HepG2 (cell line): ENCODE results near the gene MIGA2. TPM values are rescaled to one million over a fixed set of nuclear protein-coding genes. Genes with fewer than 3 reads are reported as not detected.

Source experiments
- DR1 ChIP-seq: sonication (generic); formaldehyde crosslinking; IDR thresholded peaks from 2 replicates; pipeline ENCODE4 v1.8.0; 2021; ENCODE audit warnings: mild to moderate bottlenecking, missing genetic modification reagents, inconsistent platforms
- GATAD2A ChIP-seq: IDR thresholded peaks from 2 replicates; pipeline ENCODE4 v1.6.1; 2016
- HNRNPL ChIP-seq: fragments of 200-400 bp; formaldehyde crosslinking; IDR thresholded peaks from 2 replicates; pipeline ENCODE4 v1.6.1; 2017; ENCODE audit warnings: mild to moderate bottlenecking, low read depth, low read length
- ISL2 ChIP-seq: sonication (generic); formaldehyde crosslinking; IDR thresholded peaks from 2 replicates; pipeline ENCODE4 v1.5.0; 2020; ENCODE audit warnings: missing genetic modification reagents
- KDM3A ChIP-seq: IDR thresholded peaks from 2 replicates; pipeline ENCODE4 v1.6.1; 2018; ENCODE audit warnings: low read depth, missing compliant biosample characterization
- NFKBIZ ChIP-seq: IDR thresholded peaks from 2 replicates; pipeline ENCODE4 v1.6.1; 2018; ENCODE audit warnings: missing genetic modification reagents, missing compliant biosample characterization
- NFRKB ChIP-seq: fragments of 450-650 bp; IDR thresholded peaks from 2 replicates; pipeline ENCODE4 v1.6.1; 2017
- NR2C2 ChIP-seq: sonication (generic); formaldehyde crosslinking; IDR thresholded peaks from 2 replicates; pipeline ENCODE4 v1.4.0; 2020; ENCODE audit warnings: missing genetic modification reagents, mild to moderate bottlenecking, moderate library complexity, borderline replicate concordance
- PAF1 ChIP-seq: IDR thresholded peaks from 2 replicates; pipeline ENCODE4 v1.6.1; 2016; ENCODE audit warnings: missing genetic modification reagents, missing compliant biosample characterization
- PHF20 ChIP-seq: sonication (generic); formaldehyde crosslinking; IDR thresholded peaks from 2 replicates; pipeline ENCODE4 v1.5.0; 2020; ENCODE audit warnings: mild to moderate bottlenecking, missing genetic modification reagents
- RCOR2 ChIP-seq: IDR thresholded peaks from 2 replicates; pipeline ENCODE4 v1.6.1; 2016; ENCODE audit warnings: missing biosample characterization, missing genetic modification reagents
- SKI ChIP-seq: fragments of 450-650 bp; IDR thresholded peaks from one replicate; pipeline ENCODE4 v1.6.1; 2018; ENCODE audit warnings: mild to moderate bottlenecking; ENCODE audit not compliant: partially characterized antibody
- SOX5 ChIP-seq: IDR thresholded peaks from 2 replicates; pipeline ENCODE4 v1.6.1; 2016; ENCODE audit warnings: borderline replicate concordance
- TCF12 ChIP-seq, 2 experiments: fragments of 450-650 bp in 1 of 2; sonication (generic) in 1 of 2; formaldehyde crosslinking in 1 of 2; IDR thresholded peaks; 2 replicates each; pipeline versions ENCODE4 v1.6.1 to v1.8.0; 2017 to 2022; ENCODE audit warnings: antibody characterized with exemption in 1 of 2, mild to moderate bottlenecking in 1 of 2, missing genetic modification reagents in 1 of 2, moderate library complexity in 1 of 2
- YEATS4 ChIP-seq: sonication (generic); formaldehyde crosslinking; IDR thresholded peaks from 2 replicates; pipeline ENCODE4 v1.4.0; 2020; ENCODE audit warnings: missing genetic modification reagents, borderline replicate concordance
- YY1 ChIP-seq: IDR thresholded peaks from 2 replicates; pipeline ENCODE4 v1.6.1; 2011; ENCODE audit warnings: low read length, low read depth, moderate library complexity, mild to moderate bottlenecking; ENCODE audit not compliant: insufficient read depth, insufficient replicate concordance
- ZBTB38 ChIP-seq: sonication (generic); formaldehyde crosslinking; IDR thresholded peaks from 2 replicates; pipeline ENCODE4 v1.5.1; 2020; ENCODE audit warnings: mild to moderate bottlenecking, missing genetic modification reagents
- ZNF263 ChIP-seq: sonication (generic); formaldehyde crosslinking; IDR thresholded peaks from 2 replicates; pipeline ENCODE4 v1.4.0; 2020; ENCODE audit warnings: missing genetic modification reagents
- ZNF292 ChIP-seq: sonication (generic); formaldehyde crosslinking; IDR thresholded peaks from 2 replicates; pipeline ENCODE4 v1.8.1; 2022; ENCODE audit warnings: mild to moderate bottlenecking, low read depth, missing genetic modification reagents, borderline replicate concordance
- ZNF296 ChIP-seq: sonication (generic); formaldehyde crosslinking; conservative IDR thresholded peaks from 2 replicates; pipeline ENCODE4 v1.5.0; 2020; ENCODE audit warnings: mild to moderate bottlenecking, missing genetic modification reagents
- ZNF432 ChIP-seq: sonication (generic); formaldehyde crosslinking; IDR thresholded peaks from 2 replicates; pipeline ENCODE4 v1.5.0; 2020; ENCODE audit warnings: missing genetic modification reagents, mild to moderate bottlenecking, borderline replicate concordance
- ZNF446 ChIP-seq: sonication (generic); formaldehyde crosslinking; IDR thresholded peaks from 2 replicates; pipeline ENCODE4 v1.5.0; 2020; ENCODE audit warnings: mild to moderate bottlenecking, missing genetic modification reagents
- ZNF563 ChIP-seq: sonication (generic); formaldehyde crosslinking; IDR thresholded peaks from 2 replicates; pipeline ENCODE4 v1.8.0; 2022; ENCODE audit warnings: mild to moderate bottlenecking, moderate library complexity, missing genetic modification reagents
- polyA plus RNA-seq, 8 experiments: library from polyadenylated mRNA; depleted of rRNA in 3 of 8; stranded (reverse) in 7 of 8; unstranded in 1 of 8; fragments of >200 nt; fragmentation: Illumina TruSeq in 4 of 8; extraction: Trizol in 4 of 8; gene quantifications; 2 replicates each; pipeline versions ENCODE4 v1.2.1 to v1.2.3, GENCODE V29; 2011 to 2016; ENCODE audit warnings: low read depth in 4 of 8, missing spikeins in 1 of 8, mixed read lengths in 1 of 8; ENCODE audit not compliant: insufficient read depth in 1 of 8
- total RNA-seq, 5 experiments: library from RNA; depleted of rRNA; stranded (reverse); fragments of >200 nt; fragmentation: Illumina TruSeq; extraction: Trizol; gene quantifications; 2 replicates each; pipeline ENCODE4 v1.2.3, GENCODE V29; 2016; ENCODE audit warnings: low read depth in 1 of 5
- TF ChIP-seq, protein P1 (sequence below): sonication (generic); formaldehyde crosslinking; IDR thresholded peaks from 2 replicates; pipeline ENCODE4 v1.4.0; 2020; ENCODE audit warnings: missing genetic modification reagents, low read depth, mild to moderate bottlenecking, borderline replicate concordance
- TF ChIP-seq, protein P2 (sequence below): IDR thresholded peaks from 2 replicates; pipeline ENCODE4 v1.6.1; 2016; ENCODE audit warnings: missing compliant biosample characterization, missing genetic modification reagents, borderline replicate concordance
- TF ChIP-seq, protein P3 (sequence below): IDR thresholded peaks from 2 replicates; pipeline ENCODE4 v1.6.1; 2016; ENCODE audit warnings: missing compliant biosample characterization, missing genetic modification reagents, borderline replicate concordance
- TF ChIP-seq, protein P4 (sequence below): sonication (generic); formaldehyde crosslinking; IDR thresholded peaks from 2 replicates; pipeline ENCODE4 v1.4.0; 2020; ENCODE audit warnings: missing genetic modification reagents; ENCODE audit errors: not compliant biosample characterization

MIGA2 gene
- total and polyA plus RNA-seq, 2 of the 13 experiments (the other 11 are each of a cell fraction or from before 2014, with no cell fraction given) = 10.8 to 17.1 TPM

DNA sequence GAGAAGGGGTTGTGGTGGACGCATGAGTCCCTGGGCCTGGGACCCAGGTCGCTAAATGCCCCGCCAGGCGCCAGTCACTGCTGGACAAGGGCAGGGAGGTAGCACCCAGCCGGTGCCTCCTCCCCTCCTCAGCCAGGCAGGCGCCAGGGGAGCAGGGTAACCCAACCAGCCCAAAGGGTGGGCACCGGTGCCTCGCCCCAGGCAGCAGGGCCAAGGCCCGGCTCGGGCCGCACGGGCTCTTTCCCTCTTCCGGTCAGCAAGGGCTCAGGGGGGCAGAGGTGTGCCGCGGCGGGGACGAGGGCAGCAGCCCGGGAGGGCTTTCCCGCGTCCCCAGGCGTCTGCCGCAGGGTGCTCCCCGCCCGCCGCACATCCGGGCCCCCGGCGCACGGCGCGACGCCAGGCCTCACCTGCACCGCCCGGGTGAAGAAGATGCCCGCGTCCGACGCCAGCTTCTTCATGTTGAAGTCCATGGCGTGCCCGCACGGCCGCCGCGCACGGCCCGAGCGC lies 8.7 kb upstream of the MIGA2 start (continued):
- TF ChIP-seq, protein P1, sequence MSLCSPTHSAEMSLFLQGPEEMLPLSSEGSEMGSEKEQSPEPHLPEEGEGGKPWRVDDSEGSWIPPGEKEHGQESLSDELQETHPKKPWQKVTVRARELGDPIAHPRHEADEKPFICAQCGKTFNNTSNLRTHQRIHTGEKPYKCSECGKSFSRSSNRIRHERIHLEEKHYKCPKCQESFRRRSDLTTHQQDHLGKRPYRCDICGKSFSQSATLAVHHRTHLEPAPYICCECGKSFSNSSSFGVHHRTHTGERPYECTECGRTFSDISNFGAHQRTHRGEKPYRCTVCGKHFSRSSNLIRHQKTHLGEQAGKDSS (CRISPR knock-in tag) = no peak
- TF ChIP-seq DR1 (CRISPR knock-in tag) (0 out of 2 replicates have a peak, but pooled peaks have one; percentile 49), PAF1 (CRISPR knock-in tag) (no peak), PHF20 (peak; percentile 19; the same call in 1 of the 2 replicates), ZNF563 (CRISPR knock-in tag) (0 out of 2 replicates have a peak, but pooled peaks have one; percentile 16), GATAD2A (no peak), NR2C2 (no peak), KDM3A (CRISPR knock-in tag) (peak; percentile 28; the same call in 1 of the 2 replicates), ZNF292 (CRISPR knock-in tag) (0 out of 2 replicates have a peak, but pooled peaks have one; percentile 17), YY1 (peak; percentile 11), SKI (no peak), ZNF296 (CRISPR knock-in tag) (no peak), RCOR2 (CRISPR knock-in tag) (peak; percentile 5), TCF12 (IDR thresholded peaks at IDR 0.05) (no peak), TCF12 (CRISPR knock-in tag; IDR thresholded peaks at IDR 0.05) (no peak), SOX5 (CRISPR knock-in tag) (no peak), NFRKB (no peak), HNRNPL (peak; percentile 82; the same call in 1 of the 2 replicates), ZNF446 (CRISPR knock-in tag) (0 out of 2 replicates have a peak, but pooled peaks have one; percentile 46), YEATS4 (CRISPR knock-in tag) (0 out of 2 replicates have a peak, but pooled peaks have one; percentile 17), ZNF432 (CRISPR knock-in tag) (no peak), ZBTB38 (CRISPR knock-in tag) (peak; percentile 26; the same call in 1 of the 2 replicates), ISL2 (CRISPR knock-in tag) (no peak), NFKBIZ (CRISPR knock-in tag) (no peak), ZNF263 (CRISPR knock-in tag) (0 out of 2 replicates have a peak, but pooled peaks have one; percentile 68)
- TF ChIP-seq, protein P2, sequence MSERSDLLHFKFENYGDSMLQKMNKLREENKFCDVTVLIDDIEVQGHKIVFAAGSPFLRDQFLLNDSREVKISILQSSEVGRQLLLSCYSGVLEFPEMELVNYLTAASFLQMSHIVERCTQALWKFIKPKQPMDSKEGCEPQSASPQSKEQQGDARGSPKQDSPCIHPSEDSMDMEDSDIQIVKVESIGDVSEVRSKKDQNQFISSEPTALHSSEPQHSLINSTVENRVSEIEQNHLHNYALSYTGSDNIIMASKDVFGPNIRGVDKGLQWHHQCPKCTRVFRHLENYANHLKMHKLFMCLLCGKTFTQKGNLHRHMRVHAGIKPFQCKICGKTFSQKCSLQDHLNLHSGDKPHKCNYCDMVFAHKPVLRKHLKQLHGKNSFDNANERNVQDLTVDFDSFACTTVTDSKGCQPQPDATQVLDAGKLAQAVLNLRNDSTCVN (CRISPR knock-in tag) = no peak
- TF ChIP-seq, protein P3, sequence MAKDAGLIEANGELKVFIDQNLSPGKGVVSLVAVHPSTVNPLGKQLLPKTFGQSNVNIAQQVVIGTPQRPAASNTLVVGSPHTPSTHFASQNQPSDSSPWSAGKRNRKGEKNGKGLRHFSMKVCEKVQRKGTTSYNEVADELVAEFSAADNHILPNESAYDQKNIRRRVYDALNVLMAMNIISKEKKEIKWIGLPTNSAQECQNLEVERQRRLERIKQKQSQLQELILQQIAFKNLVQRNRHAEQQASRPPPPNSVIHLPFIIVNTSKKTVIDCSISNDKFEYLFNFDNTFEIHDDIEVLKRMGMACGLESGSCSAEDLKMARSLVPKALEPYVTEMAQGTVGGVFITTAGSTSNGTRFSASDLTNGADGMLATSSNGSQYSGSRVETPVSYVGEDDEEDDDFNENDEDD (CRISPR knock-in tag) = peak; percentile 56; the same call in 1 of the 2 replicates
- TF ChIP-seq, protein P4, sequence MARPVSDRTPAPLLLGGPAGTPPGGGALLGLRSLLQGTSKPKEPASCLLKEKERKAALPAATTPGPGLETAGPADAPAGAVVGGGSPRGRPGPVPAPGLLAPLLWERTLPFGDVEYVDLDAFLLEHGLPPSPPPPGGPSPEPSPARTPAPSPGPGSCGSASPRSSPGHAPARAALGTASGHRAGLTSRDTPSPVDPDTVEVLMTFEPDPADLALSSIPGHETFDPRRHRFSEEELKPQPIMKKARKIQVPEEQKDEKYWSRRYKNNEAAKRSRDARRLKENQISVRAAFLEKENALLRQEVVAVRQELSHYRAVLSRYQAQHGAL (CRISPR knock-in tag) = no peak
